ENCODE results near the gene CALN1. TPM values are rescaled to one million over a fixed set of nuclear protein-coding genes. Genes with fewer than 3 reads are reported as not detected.

CALN1 gene
- total RNA-seq, 1 donor from 2014 or later = not detected

- H3K4me3 ChIP-seq (ENCODE audit: low read depth, low read length) = no peak overlapping the region
- DNase-seq (ENCODE audit: low read depth) = no peak
- peak; percentile 84 for TF ChIP-seq CTCF (conservative IDR thresholded peaks at IDR 0.05; ENCODE audit: low read depth, low read length)
Measured at GRCh38 chr7:71733107-71733870, 678.8 kb downstream of the CALN1 start.

- no peak for TF ChIP-seq CTCF (conservative IDR thresholded peaks at IDR 0.05; ENCODE audit: low read depth, low read length)
- no peak overlapping the region for H3K4me3 ChIP-seq (ENCODE audit: low read depth, low read length)
- DNase-seq (ENCODE audit: low read depth) = no peak
Measured at GRCh38 chr7:71731740-71732139, 680.4 kb downstream of the CALN1 start.

Measured in epithelial cell of proximal tubule (primary cell).